ENCODE data around the gene DRAXIN.

Gene DRAXIN

GRCh38 chr1:11657654-11658053, 33.9 kb upstream of the DRAXIN start:
- no peak for DNase-seq (ENCODE audit: low read depth)

- no peak for DNase-seq (ENCODE audit: low read depth)
Measured at GRCh38 chr1:11658542-11658941, 33.0 kb upstream of the DRAXIN start.

- no peak for DNase-seq (ENCODE audit: low read depth)
Measured at GRCh38 chr1:11659748-11660147, 31.8 kb upstream of the DRAXIN start.

GRCh38 chr1:11661103-11661502, 30.4 kb upstream of the DRAXIN start:
- DNase-seq (ENCODE audit: low read depth) = no peak

GRCh38 chr1:11664336-11665065, 27.0 kb upstream of the DRAXIN start:
- no peak for DNase-seq (ENCODE audit: low read depth)

- no peak for DNase-seq (ENCODE audit: low read depth)
Measured at GRCh38 chr1:11668516-11668915, 23.0 kb upstream of the DRAXIN start.

GRCh38 chr1:11670747-11671146, 20.8 kb upstream of the DRAXIN start:
- DNase-seq (ENCODE audit: low read depth) = no peak

- DNase-seq (ENCODE audit: low read depth) = no peak
Measured at GRCh38 chr1:11671205-11671543, 20.3 kb upstream of the DRAXIN start.

- no peak for DNase-seq (ENCODE audit: low read depth)
Measured at GRCh38 chr1:11671544-11672286, 19.8 kb upstream of the DRAXIN start.

- DNase-seq (ENCODE audit: low read depth) = no peak
Measured at GRCh38 chr1:11673089-11673769, 18.3 kb upstream of the DRAXIN start.

- no peak for DNase-seq (ENCODE audit: low read depth)
Measured at GRCh38 chr1:11674488-11674887, 17.0 kb upstream of the DRAXIN start.

GRCh38 chr1:11675325-11675724, 16.2 kb upstream of the DRAXIN start:
- DNase-seq (ENCODE audit: low read depth) = no peak

GRCh38 chr1:11676386-11677103, 15.0 kb upstream of the DRAXIN start:
- DNase-seq (ENCODE audit: low read depth) = no peak

GRCh38 chr1:11678442-11678841, 13.1 kb upstream of the DRAXIN start:
- no peak for DNase-seq (ENCODE audit: low read depth)

- DNase-seq (ENCODE audit: low read depth) = no peak
Measured at GRCh38 chr1:11680270-11681070, 11.0 kb upstream of the DRAXIN start.

- DNase-seq (ENCODE audit: low read depth) = no peak
Measured at GRCh38 chr1:11681071-11681771, 10.3 kb upstream of the DRAXIN start, which contains the start of gene MAD2L2. MAD2L2 (minus strand) TSS chr1:11681148; CDS start chr1:11680601, 547 bp downstream.

GRCh38 chr1:11682287-11682771, 9.2 kb upstream of the DRAXIN start:
- DNase-seq (ENCODE audit: low read depth) = no peak

- no peak for DNase-seq (ENCODE audit: low read depth)
Measured at GRCh38 chr1:11682799-11683198, 8.7 kb upstream of the DRAXIN start.

GRCh38 chr1:11684070-11684469, 7.4 kb upstream of the DRAXIN start:
- DNase-seq (ENCODE audit: low read depth) = no peak

GRCh38 chr1:11685210-11685752, 6.2 kb upstream of the DRAXIN start:
- DNase-seq (ENCODE audit: low read depth) = no peak
